ENCODE results near the gene FAM163B.

DNA sequence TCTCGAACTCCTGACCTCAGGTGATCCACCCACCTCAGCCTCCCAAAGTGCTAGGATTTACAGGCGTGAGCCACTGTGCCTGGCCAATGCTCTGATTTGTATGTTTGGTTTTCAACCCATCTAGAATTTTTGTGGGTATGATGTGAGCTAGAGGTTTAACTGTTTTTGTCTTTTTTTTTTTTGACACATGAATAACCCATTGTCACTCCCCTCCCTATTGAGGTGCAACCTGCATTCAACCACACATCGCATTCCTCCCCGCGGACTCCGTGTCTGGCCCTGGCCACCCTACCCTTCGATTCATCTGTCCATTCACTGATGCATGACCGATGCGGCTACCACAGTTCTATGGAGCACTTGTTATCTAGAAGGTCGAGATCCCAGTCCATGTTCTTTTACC, 9.5 kb upstream of the FAM163B start:
- TF ChIP-seq, protein P1, sequence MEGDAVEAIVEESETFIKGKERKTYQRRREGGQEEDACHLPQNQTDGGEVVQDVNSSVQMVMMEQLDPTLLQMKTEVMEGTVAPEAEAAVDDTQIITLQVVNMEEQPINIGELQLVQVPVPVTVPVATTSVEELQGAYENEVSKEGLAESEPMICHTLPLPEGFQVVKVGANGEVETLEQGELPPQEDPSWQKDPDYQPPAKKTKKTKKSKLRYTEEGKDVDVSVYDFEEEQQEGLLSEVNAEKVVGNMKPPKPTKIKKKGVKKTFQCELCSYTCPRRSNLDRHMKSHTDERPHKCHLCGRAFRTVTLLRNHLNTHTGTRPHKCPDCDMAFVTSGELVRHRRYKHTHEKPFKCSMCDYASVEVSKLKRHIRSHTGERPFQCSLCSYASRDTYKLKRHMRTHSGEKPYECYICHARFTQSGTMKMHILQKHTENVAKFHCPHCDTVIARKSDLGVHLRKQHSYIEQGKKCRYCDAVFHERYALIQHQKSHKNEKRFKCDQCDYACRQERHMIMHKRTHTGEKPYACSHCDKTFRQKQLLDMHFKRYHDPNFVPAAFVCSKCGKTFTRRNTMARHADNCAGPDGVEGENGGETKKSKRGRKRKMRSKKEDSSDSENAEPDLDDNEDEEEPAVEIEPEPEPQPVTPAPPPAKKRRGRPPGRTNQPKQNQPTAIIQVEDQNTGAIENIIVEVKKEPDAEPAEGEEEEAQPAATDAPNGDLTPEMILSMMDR (IDR thresholded peaks at IDR 0.05; ENCODE audit: insufficient read depth, low read depth, low read length) = no peak
- no peak for TF ChIP-seq EZH2 (IDR thresholded peaks at IDR 0.05; ENCODE audit: insufficient read depth, low read length)
